H54 (cell line): Measurements from ENCODE around the gene CARD14.

Experiments
- DNase-seq: peaks from one replicate; pipeline ENCODE4 v3.0.0; 2011; ENCODE audit warnings: low spot score, mixed read lengths; ENCODE audit not compliant: insufficient read length
- FAIRE-seq: peaks from 3 replicates; lab custom pipeline; 2011; peaks lifted over from hg19 to GRCh38; lab: Jason Lieb, UNC
- POLR2A ChIP-seq: IDR thresholded peaks from 2 replicates; pipeline ENCODE4 v1.6.1; 2011; ENCODE audit warnings: low read depth, mild to moderate bottlenecking, low read length

Gene CARD14

DNA sequence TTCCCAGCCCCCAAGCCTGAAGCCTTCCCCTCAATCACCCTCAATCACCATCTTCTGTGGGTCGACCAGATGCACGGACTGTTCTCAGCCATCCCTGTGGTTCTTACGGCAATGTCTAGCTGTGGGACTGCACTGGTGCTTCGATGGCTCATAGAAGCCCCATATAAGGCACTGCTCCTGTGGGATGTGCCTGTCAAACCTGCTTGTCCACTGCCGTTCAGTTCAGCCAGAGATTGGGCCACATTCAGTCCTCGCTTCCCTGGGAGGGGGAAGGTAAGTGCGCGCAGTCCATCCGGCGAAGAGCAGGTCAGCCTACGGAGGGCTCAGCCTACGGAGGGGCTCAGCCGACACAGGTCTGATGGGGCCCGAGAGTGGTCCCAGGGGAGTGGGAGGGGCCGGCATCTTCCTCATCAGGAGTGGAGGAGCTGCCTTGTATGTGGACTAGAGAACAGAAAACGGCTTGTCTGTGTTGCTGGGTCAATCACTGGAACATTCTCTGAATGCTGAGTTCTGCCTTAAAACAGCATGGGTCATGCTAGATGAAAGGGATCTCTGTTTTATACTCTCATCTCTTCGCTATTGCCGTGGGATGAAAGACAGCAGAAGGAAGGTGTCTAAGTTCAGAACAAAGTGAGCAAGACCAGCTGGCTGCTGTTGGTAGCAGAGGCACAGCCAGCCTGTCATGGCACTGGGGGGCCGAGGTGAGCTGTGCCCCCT, at the start of gene CARD14:
Gene CARD14, plus strand, starts transcription at position 247 of the 717 bp plus-strand sequence. CDS start 11,409 bp downstream, outside the sequence.
- FAIRE-seq (no peak), DNase-seq (no peak)
- TF ChIP-seq POLR2A: no peak

DNA sequence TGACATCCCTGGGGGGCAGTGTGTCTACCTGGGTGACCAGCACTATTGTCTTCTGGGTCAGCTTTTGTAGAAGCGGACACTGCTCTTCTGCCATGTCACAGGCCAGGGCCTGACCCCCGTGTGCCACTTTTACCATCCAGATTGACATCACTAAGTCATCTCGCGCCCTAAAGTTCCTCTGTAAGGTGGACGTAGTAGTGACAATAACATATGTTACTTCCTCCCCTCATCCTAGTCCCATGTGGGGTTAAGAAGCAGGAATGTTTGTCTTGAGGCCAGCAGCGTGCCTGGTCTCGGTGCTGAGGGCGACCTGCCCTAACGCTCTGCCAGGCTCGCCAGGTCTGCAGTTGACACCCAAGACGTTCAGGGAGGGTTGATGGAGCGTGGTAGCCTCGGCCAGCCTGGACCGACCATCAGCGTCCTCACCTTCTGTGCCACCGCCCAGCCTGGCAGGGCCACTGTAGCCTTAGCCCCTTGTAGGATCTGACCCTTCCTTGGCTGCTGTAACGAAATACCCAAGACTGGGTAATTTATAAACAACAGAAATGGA, 47.7 kb upstream of the CARD14 start:
- no peak for FAIRE-seq
- DNase-seq: no peak
- TF ChIP-seq POLR2A: no peak

DNA sequence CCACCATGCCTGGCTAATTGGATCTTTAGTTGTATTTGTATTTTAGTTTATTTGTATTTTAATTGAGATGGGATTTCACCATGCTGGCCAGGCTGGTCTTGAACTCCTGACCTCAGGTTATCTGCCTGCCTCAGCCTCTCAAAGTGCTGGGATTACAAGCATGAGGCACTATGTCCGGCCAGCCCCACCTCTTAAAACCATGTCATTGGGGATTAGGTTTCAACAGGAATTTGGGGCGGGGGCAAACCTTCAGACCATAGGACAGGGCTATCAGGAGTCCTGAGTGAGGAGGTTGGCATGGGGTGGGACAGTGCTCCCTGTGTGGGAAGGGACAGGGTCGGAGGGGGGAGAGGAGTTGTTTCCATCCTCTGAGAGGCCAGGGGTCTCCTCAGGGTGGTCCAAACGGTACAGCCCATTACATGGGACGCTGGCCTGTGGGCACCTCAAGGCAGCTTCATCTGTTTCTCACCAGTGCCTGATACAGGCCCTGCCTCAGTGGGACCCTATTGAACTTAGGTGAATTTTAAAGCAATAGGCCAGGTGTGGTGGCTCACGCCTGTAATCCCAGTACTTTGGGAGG, 46.8 kb upstream of the CARD14 start:
- FAIRE-seq (no peak), DNase-seq (no peak)
- no peak for TF ChIP-seq POLR2A

DNA sequence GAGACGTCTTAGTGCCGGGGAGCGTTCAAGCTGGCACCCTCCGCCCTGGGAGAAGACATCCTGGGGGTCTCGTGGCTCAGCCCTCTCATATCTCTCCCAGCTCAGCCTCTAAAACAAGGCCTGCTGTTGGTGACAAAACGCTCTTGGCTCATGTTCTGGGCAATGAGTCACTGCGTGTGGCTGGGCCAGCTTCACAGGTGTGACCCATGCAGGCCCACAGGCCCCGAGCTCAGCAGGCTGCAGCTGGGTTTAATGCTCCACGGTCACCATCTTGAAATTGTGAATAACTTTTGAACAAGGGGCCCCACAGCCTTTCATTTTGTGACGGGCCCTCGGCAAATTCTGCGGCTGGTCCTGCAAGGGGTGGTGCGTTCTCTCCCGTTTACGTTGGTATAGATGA, 46.0 kb upstream of the CARD14 start:
- TF ChIP-seq POLR2A: no peak

DNA sequence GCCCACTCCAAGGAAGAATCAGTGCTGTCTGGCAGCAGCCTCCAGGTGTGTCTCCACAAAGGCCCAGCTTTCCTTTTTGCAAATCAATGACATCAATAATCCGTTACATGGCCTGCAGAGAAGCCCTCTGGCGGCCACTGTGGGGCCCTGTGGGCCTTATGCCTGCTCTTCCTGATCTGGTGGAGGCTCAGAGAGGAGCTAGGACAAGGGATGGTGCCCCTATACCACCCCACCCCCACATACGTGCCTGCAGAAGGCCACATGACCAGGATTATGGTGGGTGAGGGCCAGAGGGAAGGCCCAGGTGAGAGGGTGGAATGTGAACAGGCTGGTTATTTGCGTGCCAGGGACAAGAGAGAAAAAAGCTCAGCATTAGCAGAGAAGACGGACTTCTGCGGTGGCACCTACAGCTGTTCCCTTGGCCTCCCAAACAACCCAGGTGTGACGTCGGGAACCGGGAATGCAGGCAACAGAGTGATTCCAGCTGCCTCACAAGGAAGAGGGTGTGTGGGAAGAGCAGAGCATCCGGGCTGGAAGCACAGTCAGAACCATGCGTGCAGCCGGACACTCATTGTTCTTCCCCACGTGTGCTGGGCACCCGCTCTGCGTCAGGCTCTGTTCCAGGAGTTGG, 45.4 kb upstream of the CARD14 start:
- DNase-seq (no peak), FAIRE-seq (no peak)
- no peak for TF ChIP-seq POLR2A

More for the DNA sequence above, 46.0 kb upstream of the CARD14 start:
- DNase-seq (no peak), FAIRE-seq (no peak)

DNA sequence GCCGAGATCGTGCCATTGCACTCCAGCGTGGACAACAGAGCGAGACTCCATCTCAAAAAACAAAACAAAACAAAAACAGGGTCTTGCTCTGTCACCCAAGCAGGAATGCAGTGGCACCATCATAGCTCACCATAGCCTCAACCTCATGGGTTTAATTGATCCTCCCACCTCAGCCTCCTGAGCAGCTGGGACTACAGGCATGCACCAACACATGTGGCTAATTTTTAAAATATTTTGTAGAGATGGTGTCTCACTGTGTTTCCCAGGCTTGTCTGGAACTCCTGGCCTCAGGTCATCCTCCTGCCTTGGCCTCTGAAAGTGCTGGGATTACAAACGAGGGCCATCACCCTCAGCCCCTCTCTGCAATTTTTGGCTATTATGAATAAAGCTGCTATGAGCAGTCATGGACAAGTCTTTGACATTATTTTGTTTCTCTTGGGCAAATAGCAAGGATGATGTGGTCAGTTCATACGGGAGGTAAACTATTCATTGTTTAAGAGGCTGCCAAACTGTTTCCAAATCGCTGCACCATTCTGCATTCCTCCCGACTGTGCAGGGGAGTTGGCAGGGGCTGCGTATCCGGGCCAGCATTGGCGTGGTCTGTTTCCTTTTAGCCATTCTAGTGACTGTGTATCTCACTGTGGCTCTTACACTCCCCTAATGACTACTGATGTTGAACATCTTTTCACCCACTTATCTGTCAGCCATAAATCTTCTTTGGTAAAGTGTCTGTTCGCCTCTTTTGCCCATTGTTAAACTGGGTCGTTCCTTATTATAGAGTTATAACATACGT, 44.0 kb upstream of the CARD14 start:
- no peak for FAIRE-seq
- no peak for DNase-seq
- TF ChIP-seq POLR2A: no peak

DNA sequence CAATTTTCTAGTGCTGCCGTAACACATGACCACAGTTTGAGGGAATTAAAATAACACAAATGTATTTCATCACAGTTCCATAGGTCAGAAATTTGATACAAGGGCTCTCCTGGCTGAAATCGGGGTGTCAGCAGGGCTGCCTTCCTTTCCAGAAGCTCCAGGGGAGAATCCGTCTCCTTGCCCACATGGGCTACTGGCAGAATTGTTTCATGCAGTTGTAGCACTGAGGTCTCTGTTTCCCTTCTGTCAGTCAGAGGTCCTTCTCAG, 43.4 kb upstream of the CARD14 start:
- FAIRE-seq (no peak), DNase-seq (no peak)
- no peak for TF ChIP-seq POLR2A

DNA sequence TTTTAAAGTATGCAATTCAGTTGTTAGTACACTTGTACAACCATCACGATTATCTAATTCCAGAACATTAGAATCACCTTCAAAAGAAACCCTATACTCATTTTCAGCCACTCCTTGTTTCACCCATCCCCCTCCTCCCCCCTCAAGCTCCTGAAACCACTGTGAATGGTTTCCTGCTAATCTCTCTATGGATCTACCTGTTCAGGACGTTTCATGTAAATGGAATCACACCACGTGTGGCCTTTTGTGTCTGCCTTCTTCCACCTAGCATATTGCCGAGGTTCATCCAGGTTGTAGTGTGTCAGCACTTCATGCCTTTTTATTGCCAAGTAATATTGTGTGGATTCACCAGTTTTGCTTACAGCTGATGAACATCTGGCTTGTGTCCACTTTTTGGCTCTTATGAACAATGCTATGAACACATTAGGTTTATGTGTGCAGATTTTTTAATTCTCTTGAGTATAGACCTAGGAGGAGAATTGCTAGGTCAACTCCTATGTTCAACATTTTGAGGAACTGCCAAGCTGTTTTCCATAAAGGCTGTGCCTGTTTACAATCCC, 40.7 kb upstream of the CARD14 start:
- no peak for FAIRE-seq
- DNase-seq: no peak
- no peak for TF ChIP-seq POLR2A

DNA sequence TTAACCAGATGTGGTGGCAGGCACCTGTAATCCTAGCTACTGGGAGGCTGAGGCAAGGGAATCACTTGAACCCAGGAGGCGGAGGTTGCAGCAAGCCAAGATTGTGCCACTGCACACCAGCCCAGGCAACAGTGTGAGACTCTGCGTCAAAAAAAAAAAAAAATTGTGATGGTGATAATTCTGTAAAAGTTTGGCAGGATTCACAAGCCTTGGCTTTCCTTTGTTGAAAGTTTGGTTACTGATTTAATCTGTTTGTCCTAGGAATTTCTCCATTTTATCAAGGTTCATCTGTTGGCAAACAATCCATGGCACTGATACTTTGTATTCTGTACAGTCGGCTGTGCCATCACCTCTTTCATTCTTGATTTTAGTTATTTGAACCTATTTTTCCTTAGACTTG, 38.8 kb upstream of the CARD14 start:
- no peak for FAIRE-seq
- TF ChIP-seq POLR2A: no peak
- no peak for DNase-seq

DNA sequence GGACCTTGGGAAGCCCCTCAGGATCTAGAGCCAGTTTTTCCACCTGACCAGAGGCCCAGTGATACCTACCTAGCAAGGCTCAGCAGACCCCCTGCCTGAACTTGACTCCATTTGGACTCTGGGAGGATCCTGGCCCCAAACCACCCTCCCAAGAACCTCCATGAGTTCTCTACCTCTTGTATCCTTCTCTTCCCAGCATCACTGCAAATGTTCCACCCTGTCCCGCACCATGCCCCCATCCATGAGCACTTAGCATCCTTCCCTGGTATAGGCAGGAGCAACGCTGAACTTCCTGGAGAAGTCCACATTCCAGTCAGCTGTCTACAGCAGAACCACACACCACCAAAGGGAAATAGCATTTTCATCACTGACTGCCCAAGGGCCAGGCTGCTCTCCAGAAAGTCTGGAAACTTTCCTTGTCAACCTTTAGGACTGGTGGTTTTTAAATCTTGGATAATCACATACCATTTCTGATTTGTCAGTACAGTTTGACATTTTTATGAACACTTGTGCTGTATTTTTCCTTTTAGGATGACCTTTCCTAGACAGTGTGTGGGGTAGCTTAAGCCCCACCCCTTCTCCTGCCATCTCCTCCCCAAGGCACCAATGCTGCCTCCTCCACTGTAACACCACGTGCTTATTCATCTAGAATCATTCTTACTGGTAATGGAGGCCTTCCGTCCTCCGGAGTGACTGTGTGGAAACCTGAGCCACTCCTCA, 36.8 kb upstream of the CARD14 start:
- no peak for TF ChIP-seq POLR2A
- no peak for DNase-seq
- FAIRE-seq: no peak

DNA sequence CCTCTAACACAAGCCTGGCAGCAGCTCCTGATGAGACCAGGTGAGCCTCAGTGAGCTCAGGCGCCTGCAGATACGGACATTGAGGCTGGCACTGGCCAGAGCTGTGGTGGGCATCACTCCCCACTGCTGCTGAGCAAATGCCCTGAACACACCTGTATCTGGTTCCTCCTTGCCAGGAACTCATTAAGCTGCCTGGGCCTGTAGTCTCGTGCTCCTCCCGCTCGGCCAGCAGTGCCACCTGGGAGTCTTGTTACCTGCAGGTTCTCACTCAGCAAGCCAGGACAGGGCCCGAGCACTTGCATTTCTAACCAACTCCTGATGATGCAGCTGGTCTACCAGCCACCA, 36.2 kb upstream of the CARD14 start:
- no peak for TF ChIP-seq POLR2A
- no peak for FAIRE-seq
- no peak for DNase-seq

DNA sequence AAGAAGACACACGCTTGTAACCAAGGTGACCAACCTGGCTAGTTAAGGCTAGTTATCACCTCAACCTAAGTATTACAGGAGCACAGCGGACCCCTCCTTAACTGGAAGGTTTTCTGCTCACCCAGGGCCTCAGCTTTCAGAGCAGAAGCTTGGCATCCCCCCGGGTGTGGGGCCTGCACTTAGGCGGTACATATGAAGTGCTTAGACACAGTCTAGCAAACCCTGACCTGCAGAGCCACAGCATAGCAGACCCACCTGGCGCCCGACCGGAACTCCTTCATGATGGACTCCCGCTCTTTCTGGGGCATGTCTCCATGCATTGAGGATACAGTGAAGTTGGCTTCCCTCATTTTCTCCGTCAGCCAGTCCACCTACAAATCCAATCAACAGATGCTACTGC, 32.7 kb upstream of the CARD14 start:
- FAIRE-seq: no peak
- TF ChIP-seq POLR2A: no peak
- DNase-seq: no peak

DNA sequence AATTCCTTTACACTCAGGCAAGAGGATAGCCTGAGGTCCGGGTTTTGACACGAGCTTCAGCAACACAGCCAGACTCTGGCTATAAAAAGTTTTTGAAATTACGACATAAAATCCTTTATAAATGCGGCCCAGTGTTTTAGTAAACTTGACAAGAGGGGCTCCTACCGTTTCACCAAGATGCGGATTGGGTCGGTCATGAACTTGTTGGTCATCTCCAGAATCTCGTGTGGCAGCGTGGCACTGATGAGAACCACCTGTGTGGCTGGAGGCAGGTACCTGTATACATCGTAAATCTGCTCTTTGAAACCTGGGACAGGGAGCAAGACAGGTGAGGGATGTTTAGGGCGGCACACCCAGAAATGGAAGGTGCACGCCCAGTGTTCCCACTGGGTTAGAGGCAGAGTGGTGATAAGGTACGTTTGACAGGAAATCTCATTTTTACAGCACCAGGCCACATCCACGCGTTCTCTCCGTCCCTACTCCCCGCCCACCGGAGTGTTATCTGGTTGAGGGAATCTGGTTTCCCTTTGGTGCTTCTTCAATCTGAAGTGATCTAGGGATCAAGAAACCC, 30.9 kb upstream of the CARD14 start:
- DNase-seq (no peak), FAIRE-seq (no peak)
- no peak for TF ChIP-seq POLR2A
